GM10266 (cell line): Measurements from ENCODE around the gene GHR.

ENCODE experiments used
- DNase-seq: peaks from one replicate; pipeline ENCODE4 v3.0.0; 2012; ENCODE audit errors: extremely low spot score
- TF ChIP-seq, protein P1 (sequence below): IDR thresholded peaks from 2 replicates; pipeline ENCODE4 v1.5.1; 2012; ENCODE audit warnings: mild to moderate bottlenecking, low read depth; ENCODE audit not compliant: control insufficient read depth, insufficient read depth; ENCODE audit errors: missing control alignments

GHR gene

DNA sequence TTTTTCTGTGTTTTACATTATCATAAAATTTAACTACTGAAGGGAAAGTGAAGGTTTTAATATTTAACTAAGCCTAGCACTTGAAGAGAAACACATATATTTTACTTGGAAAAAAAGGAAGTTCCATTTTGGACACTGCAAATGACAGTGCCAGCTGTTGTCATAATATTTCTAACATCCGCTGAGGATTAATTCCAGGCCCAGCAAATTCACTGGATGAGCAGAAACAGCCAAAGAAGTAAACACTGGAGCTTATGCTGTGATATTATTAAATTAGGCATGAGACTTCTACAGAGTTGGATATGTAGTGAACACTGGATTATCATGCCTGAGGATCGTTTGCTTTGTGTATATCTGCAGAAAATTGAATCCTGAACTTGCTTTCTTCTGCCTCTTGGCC is 67.6 kb downstream of the GHR start:
- DNase-seq, result no peak
- TF ChIP-seq, protein P1, sequence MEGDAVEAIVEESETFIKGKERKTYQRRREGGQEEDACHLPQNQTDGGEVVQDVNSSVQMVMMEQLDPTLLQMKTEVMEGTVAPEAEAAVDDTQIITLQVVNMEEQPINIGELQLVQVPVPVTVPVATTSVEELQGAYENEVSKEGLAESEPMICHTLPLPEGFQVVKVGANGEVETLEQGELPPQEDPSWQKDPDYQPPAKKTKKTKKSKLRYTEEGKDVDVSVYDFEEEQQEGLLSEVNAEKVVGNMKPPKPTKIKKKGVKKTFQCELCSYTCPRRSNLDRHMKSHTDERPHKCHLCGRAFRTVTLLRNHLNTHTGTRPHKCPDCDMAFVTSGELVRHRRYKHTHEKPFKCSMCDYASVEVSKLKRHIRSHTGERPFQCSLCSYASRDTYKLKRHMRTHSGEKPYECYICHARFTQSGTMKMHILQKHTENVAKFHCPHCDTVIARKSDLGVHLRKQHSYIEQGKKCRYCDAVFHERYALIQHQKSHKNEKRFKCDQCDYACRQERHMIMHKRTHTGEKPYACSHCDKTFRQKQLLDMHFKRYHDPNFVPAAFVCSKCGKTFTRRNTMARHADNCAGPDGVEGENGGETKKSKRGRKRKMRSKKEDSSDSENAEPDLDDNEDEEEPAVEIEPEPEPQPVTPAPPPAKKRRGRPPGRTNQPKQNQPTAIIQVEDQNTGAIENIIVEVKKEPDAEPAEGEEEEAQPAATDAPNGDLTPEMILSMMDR, result no peak

DNA sequence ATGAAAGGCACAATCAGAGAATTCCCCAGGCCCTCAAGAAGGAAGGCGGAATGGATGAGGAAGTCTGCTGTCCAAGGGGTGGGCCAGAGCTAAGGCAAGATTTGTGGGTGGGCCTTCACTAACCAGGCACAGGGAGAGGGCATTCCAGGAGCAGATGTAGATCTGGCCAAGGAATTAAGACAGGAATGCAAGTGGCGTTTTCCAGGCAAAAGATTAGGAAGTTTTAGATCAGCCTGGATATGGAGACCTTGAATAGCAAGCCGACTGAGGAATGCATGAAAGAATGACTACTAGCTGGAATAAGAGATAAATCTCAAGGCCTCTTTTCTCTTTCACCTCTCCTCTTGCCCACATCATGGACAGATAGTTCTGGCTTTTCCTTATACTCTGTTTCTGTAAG is 68.5 kb downstream of the GHR start:
- no peak for DNase-seq
- TF ChIP-seq, protein P1, result no peak

DNA sequence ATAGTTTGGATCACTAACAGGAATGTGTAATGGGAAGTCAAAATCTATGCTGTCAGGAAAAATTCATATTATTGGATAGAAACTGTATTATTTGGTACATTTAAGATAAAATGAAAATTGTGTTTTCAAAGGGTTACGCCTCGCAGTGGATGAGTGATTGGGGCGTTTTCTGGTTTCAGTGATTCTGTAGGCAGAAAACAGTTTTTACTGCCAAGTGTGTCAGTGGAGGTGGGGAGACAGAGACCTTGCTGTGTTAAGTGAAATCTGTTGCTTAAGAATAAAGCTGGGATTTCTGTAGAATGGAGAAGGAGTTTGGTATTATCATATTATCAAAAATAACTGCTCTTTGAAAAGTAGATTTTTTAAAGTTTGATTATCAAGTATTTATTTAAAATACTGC is 69.7 kb downstream of the GHR start:
- no peak for DNase-seq

DNA sequence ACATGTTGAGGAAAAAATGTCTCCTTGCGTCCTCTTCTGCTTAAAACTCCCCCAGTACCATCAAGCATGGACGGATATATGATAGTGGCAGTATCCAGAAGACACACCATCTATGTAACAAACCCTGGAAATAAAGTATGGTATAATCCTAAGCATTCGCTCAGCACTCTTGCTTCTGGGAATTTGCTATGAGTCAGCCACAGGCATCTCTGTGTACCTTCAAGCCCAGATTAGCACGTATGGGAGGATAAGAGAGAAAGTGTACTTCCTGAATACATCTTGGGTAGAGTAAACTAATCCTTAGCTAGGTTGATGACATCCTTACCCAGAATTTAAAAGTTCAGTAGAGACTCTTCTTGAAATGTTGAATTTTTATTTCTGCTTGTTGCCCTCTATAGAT is 71.2 kb downstream of the GHR start:
- TF ChIP-seq, protein P1, result no peak
- no peak for DNase-seq

More for the DNA sequence above, 69.7 kb downstream of the GHR start:
- TF ChIP-seq, protein P1, result no peak

DNA sequence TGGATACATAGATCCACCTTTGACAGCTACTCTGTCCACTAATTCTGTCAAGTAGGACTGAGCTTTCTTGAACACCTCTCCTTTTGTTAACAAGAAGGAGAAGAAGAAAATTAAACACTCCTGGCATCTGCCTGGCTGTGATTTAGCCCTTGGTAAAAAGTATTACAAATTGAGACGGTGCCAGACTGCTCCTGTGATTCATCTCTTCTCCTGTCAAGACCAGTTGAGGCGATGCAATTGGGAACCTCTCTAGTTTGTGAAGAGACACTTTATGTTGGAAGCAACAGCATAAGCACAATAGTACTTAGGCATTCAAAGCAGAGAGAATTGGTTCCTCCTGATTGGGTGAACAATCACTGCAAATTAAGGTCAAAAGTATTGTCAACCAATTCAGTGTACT is 72.7 kb downstream of the GHR start:
- no peak for DNase-seq

DNA sequence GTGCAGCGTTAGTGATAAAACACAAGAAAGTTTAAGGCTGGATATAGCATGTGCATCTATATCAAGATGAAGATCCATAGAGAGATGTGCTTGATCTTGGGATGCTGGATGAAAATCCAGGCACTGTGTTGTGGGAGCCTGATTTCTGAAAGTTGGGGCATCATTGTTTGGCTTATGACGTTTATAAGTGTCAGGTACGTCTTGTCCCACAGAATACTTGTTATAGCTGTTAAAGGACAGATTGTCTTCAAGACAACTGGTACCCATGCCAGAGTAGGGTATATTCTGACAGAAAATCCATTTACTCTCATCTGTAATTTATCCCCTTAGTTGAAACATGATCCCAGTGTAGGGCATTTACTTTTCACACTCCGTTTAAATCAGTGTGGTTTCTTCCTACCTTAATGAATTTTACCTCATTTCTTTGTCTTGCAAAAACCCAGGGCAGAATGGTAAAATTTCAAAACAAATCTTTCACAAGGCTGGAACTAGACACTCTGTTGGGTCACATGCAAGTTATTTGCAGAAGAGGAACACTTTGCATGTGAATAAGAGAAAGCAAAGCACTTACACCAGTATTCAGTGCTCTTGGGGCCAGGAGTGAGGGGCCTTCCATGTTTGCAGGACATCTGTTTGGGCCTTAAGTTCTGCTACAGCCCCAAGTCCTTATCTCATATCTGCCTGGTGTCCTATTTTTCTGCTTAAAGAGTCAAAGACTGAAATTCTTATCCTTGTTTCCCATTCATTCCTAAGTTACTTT is 73.3 kb downstream of the GHR start:
- TF ChIP-seq, protein P1, result no peak
- DNase-seq, result no peak

More for the DNA sequence above, 72.7 kb downstream of the GHR start:
- TF ChIP-seq, protein P1, result no peak

DNA sequence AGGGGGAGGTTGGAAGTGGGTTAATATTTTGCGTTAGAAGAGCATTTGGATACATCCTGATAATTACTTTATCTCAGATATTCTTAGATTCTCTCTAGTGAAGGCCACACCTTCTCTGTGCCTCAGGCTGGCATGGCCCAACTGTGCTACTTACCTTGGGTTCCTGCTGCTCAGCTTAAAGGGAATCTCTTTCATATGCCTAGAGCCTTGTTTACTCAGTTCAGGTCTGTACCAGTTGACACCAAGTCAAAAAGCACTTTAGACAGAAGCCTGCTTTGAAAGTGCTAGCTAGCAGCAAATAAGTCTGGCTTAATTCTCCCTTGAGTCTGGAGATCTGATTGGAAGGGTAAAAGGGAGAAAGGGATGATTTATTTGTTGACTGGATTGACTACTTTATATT is 74.8 kb downstream of the GHR start:
- TF ChIP-seq, protein P1, result no peak
- no peak for DNase-seq
